ENCODE results near the gene USP22.

GRCh38 chr17:20961586-20961985 lies 81.2 kb downstream of the USP22 start:
- no peak for TF ChIP-seq CTCF (IDR thresholded peaks at IDR 0.05)
- TF ChIP-seq EP300 (IDR thresholded peaks at IDR 0.05): no peak
- TF ChIP-seq POLR2A (IDR thresholded peaks at IDR 0.05): no peak

All from stomach (tissue), 4 donors.